Epidermal melanocyte (primary cell): ENCODE data around the gene FTCD.
A peak's percentile ranks its signal among the peaks of the same experiment; 100 is the strongest.
"Not testable (repeated sequence)": the region's sequence is repeated elsewhere in the genome, so short reads cannot be mapped to it uniquely, and the experiment has no call there.

ENCODE experiments used
- DNase-seq: peaks from one replicate; pipeline ENCODE4 v3.0.0; 2011; ENCODE audit warnings: low spot score; ENCODE audit not compliant: insufficient read length

FTCD gene

DNA sequence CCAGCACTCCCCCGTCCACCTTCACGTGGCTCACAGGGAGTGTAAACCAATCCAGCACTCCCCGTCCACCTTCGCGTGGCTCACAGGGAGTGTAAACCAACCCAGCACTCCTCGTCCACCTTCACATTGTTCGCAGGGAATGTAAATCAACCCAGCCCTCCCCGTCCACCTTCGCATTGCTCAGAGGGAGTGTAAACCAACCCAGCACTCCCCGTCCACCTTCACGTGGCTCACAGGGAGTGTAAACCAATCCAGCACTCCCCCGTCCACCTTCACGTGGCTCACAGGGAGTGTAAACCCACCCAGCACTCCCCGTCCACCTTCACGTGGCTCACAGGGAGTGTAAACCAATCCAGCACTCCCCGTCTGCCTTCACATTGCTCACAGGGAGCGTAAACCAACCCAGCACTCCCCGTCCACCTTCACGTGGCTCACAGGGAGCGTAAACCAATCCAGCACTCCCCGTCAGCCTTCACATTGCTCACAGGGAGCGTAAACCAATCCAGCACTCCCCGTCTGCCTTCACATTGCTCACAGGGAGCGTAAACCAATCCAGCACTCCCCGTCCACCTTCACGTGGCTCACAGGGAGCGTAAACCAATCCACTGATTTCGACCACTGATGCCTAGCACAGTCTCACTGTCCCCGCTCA lies 14.9 kb downstream of the FTCD start:
- DNase-seq, result not testable (repeated sequence)

DNA sequence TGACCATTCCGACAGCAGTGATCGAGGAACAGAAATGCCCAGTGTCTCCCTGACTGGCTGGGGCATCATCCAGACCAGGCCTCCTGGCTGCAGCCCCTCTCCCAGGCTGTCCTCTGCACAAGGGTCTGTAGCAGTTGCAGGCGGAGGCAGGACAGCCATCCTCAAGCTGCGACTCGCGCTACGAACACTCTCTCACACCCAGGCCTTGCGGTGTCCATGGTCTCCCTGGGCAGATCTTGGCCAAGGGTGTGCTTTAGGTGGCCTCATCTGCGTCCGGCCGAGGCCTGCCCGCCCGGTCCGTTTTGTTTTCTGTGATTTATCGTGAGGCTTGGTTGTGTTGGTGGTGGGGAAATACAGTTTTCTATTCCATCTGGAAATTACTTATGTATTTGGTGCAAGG lies 15.7 kb downstream of the FTCD start:
- no peak for DNase-seq

DNA sequence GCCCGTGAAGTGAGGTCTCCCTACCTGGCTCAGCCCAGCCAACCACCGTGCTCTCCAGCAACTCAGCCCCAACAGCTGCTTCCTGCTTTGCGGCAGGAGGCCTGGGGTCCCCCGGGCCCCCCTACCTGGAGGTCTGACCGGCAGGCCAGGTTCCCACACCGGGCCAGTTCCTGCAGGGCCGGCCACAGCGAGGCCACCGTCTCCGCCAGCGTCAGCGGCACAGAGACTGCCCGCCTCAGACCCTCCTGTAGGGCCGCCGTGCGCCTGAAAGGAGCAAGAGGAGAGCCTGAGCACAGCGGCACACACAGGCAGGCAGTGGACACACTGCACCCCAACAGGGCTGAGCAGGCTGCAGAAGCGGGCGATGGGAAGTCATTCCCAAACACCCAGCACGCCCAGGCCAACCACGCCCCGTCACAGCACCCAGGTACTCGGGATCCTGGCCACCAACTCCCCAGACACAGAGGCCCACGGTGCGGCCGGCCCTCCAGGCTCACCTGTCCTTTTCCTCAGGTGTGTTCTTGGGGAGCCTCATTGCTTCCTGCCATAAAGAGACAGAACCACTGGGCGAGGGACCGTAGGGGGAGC lies 16.9 kb downstream of the FTCD start:
- no peak for DNase-seq

DNA sequence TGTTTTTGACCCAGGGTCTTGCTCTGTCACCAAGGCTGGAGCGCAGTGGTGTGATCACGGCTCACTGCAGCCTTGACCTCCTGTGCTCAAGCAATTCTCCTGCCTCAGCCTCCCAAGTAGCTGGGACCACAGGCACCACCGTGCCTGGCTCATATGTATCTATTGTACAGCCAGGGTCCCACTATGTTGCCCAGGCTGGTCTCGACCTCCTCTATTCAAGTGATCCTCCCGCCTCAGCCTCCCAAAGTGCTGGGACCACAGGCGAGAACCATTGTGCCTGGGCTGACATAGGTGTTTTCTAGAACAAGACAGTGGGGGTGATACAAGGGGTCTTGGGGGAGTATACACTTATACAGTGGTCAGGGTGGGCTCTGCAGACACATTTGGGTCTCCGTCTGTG lies 17.5 kb downstream of the FTCD start:
- DNase-seq, result no peak

DNA sequence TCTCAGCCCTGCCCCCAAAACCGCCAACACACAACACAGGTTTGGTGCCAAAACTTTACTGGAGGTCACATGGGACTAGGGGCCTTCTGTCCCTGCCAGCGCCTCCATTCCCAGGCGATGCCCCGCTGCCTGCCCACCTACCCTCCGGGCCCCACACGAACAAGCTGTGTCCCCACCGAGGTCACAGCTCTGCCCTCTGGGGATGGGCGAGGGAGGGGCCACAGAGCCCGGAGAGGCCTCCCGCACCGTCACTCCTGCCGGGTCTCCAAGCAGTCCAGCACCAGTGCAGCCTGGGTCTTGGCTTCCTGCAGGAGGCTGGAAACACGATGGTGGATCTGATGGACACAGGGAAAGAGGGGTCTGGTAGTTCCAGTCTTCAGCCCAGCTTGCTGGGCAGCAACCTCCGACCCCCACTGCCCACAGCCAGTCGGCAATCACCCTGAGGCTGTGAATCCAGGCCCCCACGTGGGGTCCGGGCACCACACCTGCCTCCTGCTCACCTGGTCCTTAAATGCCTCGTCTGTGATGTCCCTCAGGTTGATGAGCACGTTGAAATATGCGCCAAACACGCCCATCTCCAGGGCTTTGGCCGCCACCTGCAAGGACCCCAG lies 18.5 kb downstream of the FTCD start:
- no peak for DNase-seq

DNA sequence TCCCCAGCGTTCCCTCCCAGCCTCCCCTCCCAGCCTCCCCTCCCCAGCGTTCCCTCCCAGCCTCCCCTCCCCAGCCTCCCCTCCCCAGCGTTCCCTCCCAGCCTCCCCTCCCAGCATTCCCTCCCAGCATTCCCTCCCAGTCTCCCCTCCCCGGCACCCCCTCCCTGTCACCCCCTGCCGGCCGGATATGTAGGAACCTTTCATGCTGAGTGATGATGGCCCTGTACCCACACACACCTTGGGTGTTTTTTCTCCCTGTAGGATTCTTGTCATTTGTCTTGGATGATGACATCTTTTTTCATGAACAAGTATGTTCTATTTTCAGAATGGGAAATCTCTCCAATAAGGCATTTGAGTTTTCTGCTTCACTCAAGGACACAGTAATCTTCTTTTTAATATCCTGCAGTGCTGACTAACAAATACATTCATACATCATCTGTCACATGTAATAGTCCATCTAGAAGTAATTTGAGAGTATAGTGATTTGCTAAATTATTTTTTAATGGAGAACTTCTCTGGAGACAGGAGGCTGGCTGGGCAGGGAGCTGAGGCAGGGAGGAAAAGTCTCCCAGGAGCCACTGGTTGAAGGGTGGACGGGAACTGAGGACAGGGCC lies 19.5 kb downstream of the FTCD start:
- no peak for DNase-seq

DNA sequence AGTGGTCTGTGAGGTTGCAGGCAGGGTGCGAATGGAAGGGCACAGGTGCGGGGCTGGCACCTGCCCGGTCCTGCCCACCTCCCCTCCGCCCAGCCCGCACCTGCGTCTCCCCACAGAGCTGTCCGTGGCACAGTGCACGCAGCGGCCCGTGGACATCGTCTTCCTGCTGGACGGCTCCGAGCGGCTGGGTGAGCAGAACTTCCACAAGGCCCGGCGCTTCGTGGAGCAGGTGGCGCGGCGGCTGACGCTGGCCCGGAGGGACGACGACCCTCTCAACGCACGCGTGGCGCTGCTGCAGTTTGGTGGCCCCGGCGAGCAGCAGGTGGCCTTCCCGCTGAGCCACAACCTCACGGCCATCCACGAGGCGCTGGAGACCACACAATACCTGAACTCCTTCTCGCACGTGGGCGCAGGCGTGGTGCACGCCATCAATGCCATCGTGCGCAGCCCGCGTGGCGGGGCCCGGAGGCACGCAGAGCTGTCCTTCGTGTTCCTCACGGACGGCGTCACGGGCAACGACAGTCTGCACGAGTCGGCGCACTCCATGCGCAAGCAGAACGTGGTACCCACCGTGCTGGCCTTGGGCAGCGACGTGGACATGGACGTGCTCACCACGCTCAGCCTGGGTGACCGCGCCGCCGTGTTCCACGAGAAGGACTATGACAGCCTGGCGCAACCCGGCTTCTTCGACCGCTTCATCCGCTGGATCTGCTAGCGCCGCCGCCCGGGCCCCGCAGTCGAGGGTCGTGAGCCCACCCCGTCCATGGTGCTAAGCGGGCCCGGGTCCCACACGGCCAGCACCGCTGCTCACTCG lies 23.3 kb downstream of the FTCD start:
- DNase-seq, result no peak

DNA sequence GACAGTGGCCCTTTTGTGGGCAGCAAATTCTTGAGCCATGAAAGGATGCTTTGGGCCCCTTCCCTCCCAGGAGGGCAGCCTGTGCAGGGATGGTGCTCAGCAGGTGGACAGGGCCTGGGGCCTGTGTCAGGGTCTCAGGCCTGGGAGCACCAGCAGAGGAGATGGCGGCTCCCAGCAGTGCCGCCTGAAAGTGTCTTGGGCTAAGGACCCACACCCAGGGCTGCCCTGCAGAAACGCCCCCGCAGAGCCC lies 23.9 kb downstream of the FTCD start:
- DNase-seq, result no peak

DNA sequence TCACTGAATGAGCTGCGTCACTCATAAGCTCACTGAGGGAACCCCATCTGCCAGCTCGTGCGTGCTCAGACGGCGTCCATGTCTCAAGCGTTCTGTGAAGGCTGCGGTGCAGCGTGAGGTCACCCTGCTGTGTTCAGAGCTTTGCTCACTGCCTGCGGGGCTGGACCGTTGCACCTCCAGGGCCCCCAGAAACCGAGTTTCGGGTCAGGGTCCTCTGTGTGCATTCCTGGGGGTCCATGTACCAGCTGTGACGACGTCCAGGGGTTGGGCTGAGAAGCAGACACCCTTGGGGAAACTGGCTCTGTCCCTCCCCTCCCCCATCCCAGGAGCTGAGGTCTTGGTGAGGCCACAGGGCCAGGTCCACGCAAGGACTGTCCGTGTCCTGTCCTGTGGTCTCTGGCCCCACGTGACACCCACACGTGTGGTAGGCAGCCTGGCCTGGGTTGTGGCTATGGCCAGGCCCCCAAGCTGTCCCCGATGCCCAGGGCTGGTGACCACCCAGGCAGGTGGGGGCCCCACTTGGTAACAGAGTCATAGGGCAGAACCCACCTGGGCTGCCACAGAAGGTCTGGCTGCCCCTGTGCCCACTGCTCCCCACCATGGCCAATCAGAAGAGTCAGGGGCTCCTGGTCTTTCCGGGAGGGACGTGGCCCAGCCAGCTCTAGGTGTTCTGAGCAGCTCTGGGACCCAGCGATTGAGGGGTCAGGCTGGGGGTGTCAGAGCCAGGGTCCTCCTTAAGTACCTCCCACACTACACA lies 24.4 kb downstream of the FTCD start:
- no peak for DNase-seq

DNA sequence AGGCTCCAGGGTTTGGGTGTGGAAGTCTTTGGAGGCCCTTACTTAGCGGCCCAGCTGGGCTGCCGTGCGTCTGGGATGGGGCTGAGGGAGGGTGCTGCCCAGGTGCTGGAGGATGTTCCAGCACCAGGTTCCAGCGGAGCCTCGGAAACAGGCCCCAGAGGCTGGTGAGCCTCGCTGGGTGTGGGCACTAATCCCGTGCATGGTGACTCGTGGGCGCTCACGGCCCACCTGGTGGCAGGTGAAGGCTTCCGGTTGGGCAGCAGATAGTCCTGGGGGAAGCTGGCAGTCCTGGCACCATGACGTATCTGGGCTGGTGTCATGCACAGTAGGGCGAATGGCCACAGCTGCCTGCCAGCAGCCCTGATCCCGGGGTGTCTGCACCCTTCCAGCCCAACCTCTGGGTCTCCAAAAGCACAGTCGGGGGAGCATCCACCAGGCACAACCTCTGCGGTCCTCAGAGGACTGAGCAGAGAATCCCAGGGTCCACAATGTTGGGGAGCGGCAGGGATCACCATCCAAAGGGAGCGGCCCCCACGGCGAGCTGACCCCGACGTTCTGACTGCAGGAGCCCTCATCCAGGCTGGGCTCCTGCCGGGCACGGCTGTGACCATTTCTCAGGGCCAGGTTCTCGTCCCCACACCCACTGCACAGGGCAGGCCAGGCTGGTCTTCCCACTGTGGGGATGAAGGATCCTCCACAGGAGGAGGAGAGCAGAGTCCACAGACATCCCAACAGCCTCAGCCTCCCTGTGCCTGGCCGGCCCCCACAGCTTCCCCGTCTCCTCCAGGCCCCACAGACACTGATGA lies 25.3 kb downstream of the FTCD start:
- DNase-seq, result no peak

DNA sequence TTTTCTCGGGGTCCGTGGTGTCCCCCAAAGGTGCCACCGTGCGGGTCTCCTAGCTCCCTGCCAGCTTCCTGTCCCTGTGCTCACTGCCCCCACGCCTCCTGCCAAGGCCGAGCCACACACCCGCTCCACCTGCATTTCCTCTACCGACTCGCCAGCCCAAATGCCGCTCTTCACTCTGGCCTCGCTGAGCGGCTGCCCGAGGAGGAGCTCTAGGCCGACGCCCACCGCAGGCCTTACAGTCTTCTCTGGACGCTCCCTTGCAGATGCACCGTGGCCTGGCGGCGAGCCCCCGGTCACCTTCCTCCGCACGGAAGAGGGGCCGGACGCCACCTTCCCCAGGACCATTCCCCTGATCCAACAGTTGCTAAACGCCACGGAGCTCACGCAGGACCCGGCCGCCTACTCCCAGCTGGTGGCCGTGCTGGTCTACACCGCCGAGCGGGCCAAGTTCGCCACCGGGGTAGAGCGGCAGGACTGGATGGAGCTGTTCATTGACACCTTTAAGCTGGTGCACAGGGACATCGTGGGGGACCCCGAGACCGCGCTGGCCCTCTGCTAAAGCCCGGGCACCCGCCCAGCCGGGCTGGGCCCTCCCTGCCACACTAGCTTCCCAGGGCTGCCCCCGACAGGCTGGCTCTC lies 26.3 kb downstream of the FTCD start:
- DNase-seq, result no peak

DNA sequence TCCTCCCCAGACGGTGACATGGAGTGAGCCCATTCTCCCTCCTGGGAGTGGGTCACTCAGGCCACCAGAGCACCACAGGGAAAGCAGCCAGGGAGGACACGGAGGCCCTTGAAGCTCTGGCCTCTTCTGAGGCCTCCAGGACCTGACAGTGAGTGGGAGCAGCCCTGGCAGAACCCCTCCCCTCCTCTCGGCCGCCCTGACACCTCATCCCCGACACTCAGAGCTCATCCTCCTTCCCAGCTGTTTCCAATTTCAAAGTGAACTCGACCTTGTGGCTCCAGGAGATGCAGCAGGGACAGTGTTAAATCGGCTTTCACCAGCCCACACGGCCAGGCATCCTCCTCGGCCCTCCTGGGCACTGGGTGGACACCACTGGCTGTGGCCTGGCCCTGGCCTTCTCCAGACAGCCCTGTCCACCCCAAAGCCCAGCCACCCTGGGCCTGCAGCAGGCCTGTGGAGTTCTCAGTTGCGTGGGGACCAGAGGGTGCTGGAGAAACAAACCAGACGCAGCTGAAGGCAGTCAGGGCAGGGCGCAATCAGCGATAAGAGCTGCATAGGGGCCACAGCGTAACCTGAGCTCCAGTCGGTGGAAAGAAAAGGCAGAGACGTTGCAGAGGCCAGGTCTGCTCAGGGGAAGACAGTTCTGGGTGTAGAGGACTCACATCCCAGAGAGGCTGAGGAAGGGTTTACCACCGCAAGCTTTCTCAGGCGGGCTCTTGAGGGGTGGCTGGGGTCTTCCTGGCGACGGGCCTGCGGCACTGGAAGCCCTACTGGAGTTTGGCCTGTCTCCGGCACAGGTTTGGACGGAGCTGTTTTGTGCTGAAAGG lies 27.1 kb downstream of the FTCD start:
- no peak for DNase-seq

DNA sequence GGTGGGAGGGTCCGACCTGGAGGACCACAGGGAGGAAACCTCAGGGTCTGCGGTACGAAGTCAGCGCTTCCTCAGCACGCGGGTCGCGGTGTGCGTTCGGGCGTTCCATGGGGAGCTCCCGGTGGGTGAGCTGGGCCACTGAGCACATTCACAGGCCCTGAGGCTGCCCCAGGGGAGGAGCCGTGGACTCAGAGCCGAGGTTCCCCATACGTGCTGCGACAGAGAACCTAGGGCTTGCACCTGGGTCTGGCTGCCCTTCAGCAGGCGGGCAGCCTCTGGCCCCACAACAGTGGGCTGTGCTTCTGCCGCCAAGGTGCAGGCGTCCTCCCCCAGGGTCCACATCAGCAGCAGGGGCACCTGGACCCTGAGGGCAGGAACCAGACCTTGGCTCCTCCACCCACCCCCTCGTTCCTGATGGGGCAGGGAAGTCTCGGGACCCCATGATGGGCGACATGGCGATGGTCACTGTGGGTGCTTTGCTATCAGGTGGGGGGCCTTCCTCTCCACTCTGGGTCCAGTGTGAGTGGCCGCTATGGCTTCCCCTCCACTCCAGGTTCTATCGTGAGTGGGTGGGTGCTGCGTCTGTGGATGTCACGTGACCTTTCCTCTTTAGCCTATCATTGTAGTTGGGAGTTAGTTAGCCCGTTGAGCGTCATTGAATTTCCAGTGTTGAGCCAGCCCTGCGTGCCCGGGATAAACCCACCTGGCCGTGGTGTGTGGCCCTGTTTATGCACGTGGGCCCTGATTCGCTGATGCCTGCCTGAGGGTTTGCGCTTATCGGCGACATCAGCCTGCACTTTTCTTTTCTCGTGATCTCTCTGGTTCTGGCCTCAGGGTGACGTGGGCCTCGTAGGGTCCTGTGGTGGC lies 27.9 kb downstream of the FTCD start:
- DNase-seq, result peak; percentile 13

DNA sequence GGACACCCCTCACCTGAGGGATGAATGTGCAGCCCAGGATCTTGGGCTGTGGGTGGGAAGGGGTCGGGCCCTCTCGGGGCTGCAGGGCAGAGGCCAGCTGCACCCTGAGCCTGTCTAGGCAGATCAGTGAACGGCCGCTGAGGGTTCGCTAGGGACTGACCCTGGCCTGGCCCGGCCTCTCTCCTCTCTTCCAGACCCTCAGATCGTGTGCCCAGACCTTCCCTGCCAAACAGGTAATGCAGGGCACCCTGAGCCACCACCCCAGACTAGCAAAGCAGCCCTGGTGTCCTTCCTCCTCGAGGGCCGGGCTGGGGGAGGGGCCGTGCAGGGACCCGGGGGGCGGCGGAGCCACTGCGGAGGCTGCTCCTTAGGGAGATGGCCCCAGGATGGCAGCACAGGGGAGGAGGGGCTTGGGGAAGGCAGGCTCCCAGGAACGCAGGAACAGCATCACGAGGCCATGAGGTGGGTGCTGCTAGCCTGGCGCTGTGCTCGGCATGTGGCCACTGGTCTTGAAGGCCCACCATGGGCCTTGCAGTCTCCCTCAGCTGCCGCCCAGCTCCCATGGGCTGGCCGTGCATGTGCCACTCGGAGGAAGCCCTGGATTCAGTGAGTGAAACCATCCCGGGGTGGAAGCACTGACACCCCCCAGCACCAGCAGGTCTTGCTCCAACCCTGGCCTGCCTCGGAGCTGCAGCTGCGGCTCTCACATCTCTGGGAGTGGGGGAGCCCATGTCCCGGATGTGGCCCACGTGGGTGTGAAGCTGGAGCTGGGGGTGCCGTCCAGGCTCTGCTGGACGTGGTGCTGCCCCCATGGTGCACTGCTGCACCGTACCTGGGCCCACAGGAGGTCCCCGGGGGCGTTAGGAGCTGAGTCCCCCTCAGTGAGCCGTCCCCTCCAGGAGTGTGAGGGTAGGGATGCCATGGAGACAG lies 28.8 kb downstream of the FTCD start:
- DNase-seq, result peak; percentile 12

DNA sequence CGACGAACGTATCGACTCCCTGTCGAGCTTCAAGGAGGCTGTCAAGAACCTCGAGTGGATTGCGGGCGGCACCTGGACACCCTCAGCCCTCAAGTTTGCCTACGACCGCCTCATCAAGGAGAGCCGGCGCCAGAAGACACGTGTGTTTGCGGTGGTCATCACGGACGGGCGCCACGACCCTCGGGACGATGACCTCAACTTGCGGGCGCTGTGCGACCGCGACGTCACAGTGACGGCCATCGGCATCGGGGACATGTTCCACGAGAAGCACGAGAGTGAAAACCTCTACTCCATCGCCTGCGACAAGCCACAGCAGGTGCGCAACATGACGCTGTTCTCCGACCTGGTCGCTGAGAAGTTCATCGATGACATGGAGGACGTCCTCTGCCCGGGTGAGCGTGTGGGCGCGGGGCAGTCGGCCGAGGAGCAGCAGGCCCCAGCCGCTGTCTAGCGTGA lies 29.5 kb downstream of the FTCD start:
- peak; percentile 7 for DNase-seq

DNA sequence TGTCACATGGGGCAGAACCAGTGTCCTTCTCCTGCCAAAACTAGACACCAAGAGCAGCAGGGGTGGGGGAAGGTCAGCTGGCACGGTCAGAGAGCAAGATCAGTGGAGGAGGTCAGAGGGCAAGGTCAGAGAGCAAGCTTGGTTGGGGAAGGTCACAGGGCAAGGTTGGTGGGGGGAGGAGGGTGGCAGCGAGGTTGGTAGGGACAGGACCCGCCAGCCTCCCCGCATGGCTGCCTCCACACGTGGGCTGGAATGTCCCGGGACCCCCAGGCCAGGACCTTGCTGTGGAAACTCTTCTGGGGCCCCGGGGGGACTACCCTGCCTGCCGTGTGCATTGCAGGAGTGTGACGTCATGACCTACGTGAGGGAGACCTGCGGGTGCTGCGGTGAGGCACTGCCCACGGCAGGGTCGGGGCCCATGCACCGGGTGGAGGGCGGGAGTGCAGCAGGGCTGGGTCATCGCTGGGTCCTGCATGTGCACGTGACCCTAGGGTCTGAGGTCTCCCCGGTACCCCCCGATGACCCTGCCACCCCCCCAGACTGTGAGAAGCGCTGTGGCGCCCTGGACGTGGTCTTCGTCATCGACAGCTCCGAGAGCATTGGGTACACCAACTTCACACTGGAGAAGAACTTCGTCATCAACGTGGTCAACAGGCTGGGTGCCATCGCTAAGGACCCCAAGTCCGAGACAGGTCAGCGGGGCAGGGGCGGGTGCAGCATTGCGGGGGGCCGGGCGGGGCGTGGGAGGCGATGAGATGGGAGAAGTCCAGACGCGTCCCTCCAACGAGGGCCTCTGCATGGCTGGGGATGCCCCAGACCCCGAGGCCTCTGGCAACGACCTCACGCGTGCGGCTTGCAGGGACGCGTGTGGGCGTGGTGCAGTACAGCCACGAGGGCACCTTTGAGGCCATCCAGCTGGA lies 30.2 kb downstream of the FTCD start:
- DNase-seq, result peak; percentile 16
